MCF 10A (cell line): ENCODE measurements around the gene DTL. TPM values are rescaled to one million over a fixed set of nuclear protein-coding genes. Genes with fewer than 3 reads are reported as not detected.

Source experiments
- BruUV-seq: library from RNA; stranded (reverse); fragments of 400-500 nt; replicated peaks from 2 replicates; lab custom pipeline; 2021; lab: Mats Ljungman, UMichigan
- CTCF ChIA-PET: fragments of 300-600 bp; sonication (Branson Sonifier 250); formaldehyde crosslinking; extraction: SDS; loops from one replicate; lab custom pipeline; 2021; ENCODE audit warnings: antibody characterized with exemption, inconsistent platforms; lab: Yijun Ruan, JAX
- POLR2A ChIA-PET: fragments of 300-600, 350-650 bp; sonication (Branson Sonifier 250); formaldehyde crosslinking; extraction: SDS; loops from one replicate; lab custom pipeline; 2020; ENCODE audit warnings: antibody characterized with exemption, inconsistent platforms; lab: Yijun Ruan, JAX
- DNase-seq: peaks from one replicate; pipeline ENCODE4 v3.0.0-alpha.2; 2018; ENCODE audit not compliant: unreplicated experiment
- H3K27ac Mint-ChIP-seq: one replicate; pipeline ENCODE4 v1.8.0; 2022; ENCODE audit warnings: mild to moderate bottlenecking, low read depth, mixed read lengths; ENCODE audit not compliant: unreplicated experiment
- H3K27me3 Mint-ChIP-seq: one replicate; pipeline ENCODE4 v1.8.0; 2022; ENCODE audit warnings: mixed read lengths; ENCODE audit not compliant: insufficient read depth, unreplicated experiment
- H3K36me3 Mint-ChIP-seq: one replicate; pipeline ENCODE4 v1.8.0; 2022; ENCODE audit warnings: mild to moderate bottlenecking, moderate library complexity, mixed read lengths; ENCODE audit not compliant: insufficient read depth, unreplicated experiment
- H3K4me1 Mint-ChIP-seq: one replicate; pipeline ENCODE4 v1.8.0; 2022; ENCODE audit warnings: mixed read lengths; ENCODE audit not compliant: insufficient read depth, unreplicated experiment
- H3K4me3 Mint-ChIP-seq: one replicate; pipeline ENCODE4 v1.8.0; 2022; ENCODE audit warnings: mild to moderate bottlenecking, moderate library complexity, mixed read lengths; ENCODE audit not compliant: unreplicated experiment
- H3K9me3 Mint-ChIP-seq: one replicate; pipeline ENCODE4 v1.8.0; 2022; ENCODE audit warnings: mixed read lengths; ENCODE audit not compliant: unreplicated experiment
- CTCF ChIP-seq: fragments of 200-600 bp; IDR thresholded peaks from one replicate; pipeline ENCODE4 v1.8.0; 2022; ENCODE audit warnings: antibody characterized with exemption, mild to moderate bottlenecking; ENCODE audit not compliant: unreplicated experiment
- intact Hi-C: fragments of 100-400 bp; cut with micrococcal nuclease; formaldehyde crosslinking; loops from 2 replicates; pipeline ENCODE4 v1.14.1; 2022
- total RNA-seq: library from RNA; stranded (reverse); gene quantifications from 2 replicates; pipeline ENCODE4 v1.2.3, GENCODE V29; 2022

Gene DTL
- total RNA-seq, 1 experiment from 2014 or later, result 34.4 TPM

- POLR2A ChIA-PET, result interaction anchor here (0.7 to 24.7 kb wide), 14 partner anchors 2 to 771 kb away, joined by 3 to 385 read pairs (median 3); partner anchors contain the start of genes ATF3, DTL, INTS7 and PPP2R5A
- peak overlapping the region; percentile 43 for H3K4me3 Mint-ChIP-seq
- BruUV-seq, result TSS peak; percentile 50
These were observed 4.5 kb upstream of the DTL start for GRCh38 chr1:212030936-212031528.

GRCh38 chr1:212034516-212035122, 929 bp upstream of the DTL start:
- TF ChIP-seq CTCF, result no peak
- intact Hi-C loops, result loop anchor here (1.0 to 10.0 kb wide), 9 partner anchors 22 to 570 kb away; partner anchors contain the start of gene ATF3
- no TSS peak for BruUV-seq
- Mint-ChIP-seq H3K27ac (peak overlapping the region; percentile 89), H3K4me3 (peak overlapping the region; percentile 88), H3K4me1 (peaks cover 66% of the 10 kb centered on the region), H3K9me3 (no peaks in the 10 kb centered on the region), H3K27me3 (no peaks in the 10 kb centered on the region), H3K36me3 (peaks cover 18% of the 10 kb centered on the region)
- POLR2A ChIA-PET, result interaction anchor here (0.6 to 17.8 kb wide), 40 partner anchors 12 to 1661 kb away, joined by 3 to 385 read pairs (median 5); partner anchors contain the start of genes NEK2, PPP2R5A and SLC30A1
- no peak for DNase-seq
- CTCF ChIA-PET, result interaction anchor here (0.7 to 13.7 kb wide), 75 partner anchors 10 to 723 kb away, joined by 3 to 332 read pairs (median 5); partner anchors contain the start of gene NEK2

More at GRCh38 chr1:212030936-212031528, 4.5 kb upstream of the DTL start:
- Mint-ChIP-seq H3K36me3 (peaks cover 18% of the 10 kb centered on the region), H3K4me1 (peaks cover 70% of the 10 kb centered on the region), H3K9me3 (no peaks in the 10 kb centered on the region), H3K27me3 (no peaks in the 10 kb centered on the region), H3K27ac (peak overlapping the region; percentile 89)
- CTCF ChIA-PET, result interaction anchor here (0.5 to 13.7 kb wide), 13 partner anchors 9 to 446 kb away, joined by 3 to 332 read pairs (median 5); partner anchors contain the start of gene NEK2
- intact Hi-C loops, result loop anchor here (1.0 to 10.0 kb wide), 2 partner anchors 351 to 574 kb away; partner anchors contain the start of gene ATF3
- DNase-seq, result peak; percentile 99
- no peak for TF ChIP-seq CTCF

DNA sequence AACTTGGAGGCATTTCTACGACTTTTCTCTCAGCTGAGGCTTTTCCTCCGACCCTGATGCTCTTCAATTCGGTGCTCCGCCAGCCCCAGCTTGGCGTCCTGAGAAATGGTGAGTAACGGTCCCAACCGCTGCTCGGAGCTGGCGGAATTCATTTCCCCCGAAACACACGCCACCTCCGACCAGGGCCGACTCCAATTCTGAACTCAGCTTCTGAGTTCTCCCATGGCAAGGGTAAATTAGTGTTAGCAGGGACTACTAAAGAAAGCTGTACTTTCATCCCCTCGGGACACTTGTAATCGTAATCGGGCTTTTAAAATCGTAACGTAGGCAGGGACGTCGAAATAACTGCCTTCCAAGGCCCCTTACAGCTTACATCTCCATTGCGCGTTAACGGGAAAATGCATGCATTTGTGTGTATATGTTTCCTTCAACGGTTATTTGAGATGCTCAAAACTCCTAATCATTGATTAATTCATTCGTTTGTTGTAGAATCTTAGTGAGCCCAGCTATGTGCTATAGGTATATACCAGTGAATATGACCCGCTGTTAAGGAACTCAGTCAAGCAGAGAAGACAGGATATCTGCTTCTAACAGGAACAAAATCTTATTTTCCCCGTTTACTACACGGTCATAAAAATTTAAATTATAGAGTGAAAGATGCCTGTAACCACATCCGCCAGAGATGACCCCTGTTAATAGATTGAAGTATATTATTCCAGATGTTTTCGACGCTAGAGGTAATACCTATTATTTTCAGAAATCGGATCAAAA, 472 bp downstream of the DTL start:
- no peak for DNase-seq
- intact Hi-C loops, result loop anchor here (1.0 to 10.0 kb wide), 9 partner anchors 24 to 569 kb away; partner anchors contain the start of gene ATF3
- Mint-ChIP-seq H3K4me1 (peaks cover 65% of the 10 kb centered on the region), H3K27me3 (no peaks in the 10 kb centered on the region), H3K4me3 (peak overlapping the region; percentile 88), H3K9me3 (no peaks in the 10 kb centered on the region), H3K36me3 (peaks cover 18% of the 10 kb centered on the region), H3K27ac (peak overlapping the region; percentile 89)
- no peak for TF ChIP-seq CTCF
- POLR2A ChIA-PET, result interaction anchor here (0.6 to 17.8 kb wide), 57 partner anchors 11 to 755 kb away, joined by 3 to 385 read pairs (median 5); partner anchors contain the start of genes NEK2, NENF, NSL1 and PPP2R5A
- CTCF ChIA-PET, result interaction anchor here (0.5 to 13.7 kb wide), 85 partner anchors 11 to 1039 kb away, joined by 3 to 332 read pairs (median 4); partner anchors contain the start of gene NEK2
- BruUV-seq, result TSS peak; percentile 57
